ENCODE data around the gene KRTAP5-7.
A peak's percentile ranks its signal among the peaks of the same experiment; 100 is the strongest.
"Not testable (repeated sequence)": the region's sequence is repeated elsewhere in the genome, so short reads cannot be mapped to it uniquely, and the experiment has no call there.

Gene KRTAP5-7

GRCh38 chr11:71496421-71496820 is 30.6 kb upstream of the KRTAP5-7 start:
- DNase-seq: no peak

- peak; percentile 2 for DNase-seq
Measured at GRCh38 chr11:71498091-71498490, 29.0 kb upstream of the KRTAP5-7 start.

GRCh38 chr11:71499125-71499524 is 27.9 kb upstream of the KRTAP5-7 start:
- DNase-seq: no peak

- no peak for DNase-seq
Measured at GRCh38 chr11:71499546-71499945, 27.5 kb upstream of the KRTAP5-7 start.

- no peak for DNase-seq
Measured at GRCh38 chr11:71500601-71501021, 26.5 kb upstream of the KRTAP5-7 start.

GRCh38 chr11:71501071-71501985 is 25.7 kb upstream of the KRTAP5-7 start:
- DNase-seq: no peak

GRCh38 chr11:71502026-71502425 is 25.0 kb upstream of the KRTAP5-7 start:
- no peak for DNase-seq

- DNase-seq: no peak
Measured at GRCh38 chr11:71502871-71503435, 24.1 kb upstream of the KRTAP5-7 start.

GRCh38 chr11:71504531-71504930 is 22.5 kb upstream of the KRTAP5-7 start:
- DNase-seq: no peak

GRCh38 chr11:71505001-71505400 is 22.1 kb upstream of the KRTAP5-7 start:
- DNase-seq: no peak

GRCh38 chr11:71505781-71506180 is 21.3 kb upstream of the KRTAP5-7 start:
- no peak for DNase-seq

GRCh38 chr11:71507102-71507501 is 20.0 kb upstream of the KRTAP5-7 start:
- DNase-seq: no peak

- no peak for DNase-seq
Measured at GRCh38 chr11:71518506-71519471, 8.3 kb upstream of the KRTAP5-7 start.

GRCh38 chr11:71519546-71519945 is 7.5 kb upstream of the KRTAP5-7 start:
- DNase-seq: no peak

GRCh38 chr11:71525188-71525937 is 1.7 kb upstream of the KRTAP5-7 start:
- DNase-seq: no peak

- DNase-seq: no peak
Measured at GRCh38 chr11:71525938-71526495, 1.1 kb upstream of the KRTAP5-7 start.

- no peak for DNase-seq
Measured at GRCh38 chr11:71527576-71528210, 626 bp downstream of the KRTAP5-7 start.

- no peak for DNase-seq
Measured at GRCh38 chr11:71530602-71531001, 3.5 kb downstream of the KRTAP5-7 start.

GRCh38 chr11:71532036-71532610 is 5.1 kb downstream of the KRTAP5-7 start:
- no peak for DNase-seq

GRCh38 chr11:71534711-71535608 is 7.9 kb downstream of the KRTAP5-7 start:
- DNase-seq: not testable (repeated sequence)
